Measurements from ENCODE around the gene RNF175.

DNA sequence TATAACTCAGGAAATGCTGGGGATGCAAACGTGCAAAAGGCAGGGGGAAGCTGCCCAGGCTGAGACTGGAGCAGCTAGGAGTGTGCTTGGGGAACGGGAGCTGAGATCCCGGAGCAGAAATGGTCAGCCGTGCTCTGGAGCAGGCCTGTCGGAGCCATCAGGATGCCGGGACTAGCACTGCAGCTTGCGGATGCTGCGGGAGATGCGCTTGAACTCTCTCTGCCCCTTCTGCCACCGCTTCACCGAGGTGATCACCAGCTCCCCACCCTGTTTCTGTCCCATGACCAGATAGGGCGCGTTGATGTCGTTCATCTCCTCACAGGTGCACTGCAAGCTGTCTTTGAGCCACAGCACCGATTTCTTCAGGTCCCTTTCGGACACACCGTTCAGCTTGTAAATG lies 21.5 kb upstream of the RNF175 start:
- TF ChIP-seq, protein P1, sequence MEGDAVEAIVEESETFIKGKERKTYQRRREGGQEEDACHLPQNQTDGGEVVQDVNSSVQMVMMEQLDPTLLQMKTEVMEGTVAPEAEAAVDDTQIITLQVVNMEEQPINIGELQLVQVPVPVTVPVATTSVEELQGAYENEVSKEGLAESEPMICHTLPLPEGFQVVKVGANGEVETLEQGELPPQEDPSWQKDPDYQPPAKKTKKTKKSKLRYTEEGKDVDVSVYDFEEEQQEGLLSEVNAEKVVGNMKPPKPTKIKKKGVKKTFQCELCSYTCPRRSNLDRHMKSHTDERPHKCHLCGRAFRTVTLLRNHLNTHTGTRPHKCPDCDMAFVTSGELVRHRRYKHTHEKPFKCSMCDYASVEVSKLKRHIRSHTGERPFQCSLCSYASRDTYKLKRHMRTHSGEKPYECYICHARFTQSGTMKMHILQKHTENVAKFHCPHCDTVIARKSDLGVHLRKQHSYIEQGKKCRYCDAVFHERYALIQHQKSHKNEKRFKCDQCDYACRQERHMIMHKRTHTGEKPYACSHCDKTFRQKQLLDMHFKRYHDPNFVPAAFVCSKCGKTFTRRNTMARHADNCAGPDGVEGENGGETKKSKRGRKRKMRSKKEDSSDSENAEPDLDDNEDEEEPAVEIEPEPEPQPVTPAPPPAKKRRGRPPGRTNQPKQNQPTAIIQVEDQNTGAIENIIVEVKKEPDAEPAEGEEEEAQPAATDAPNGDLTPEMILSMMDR (IDR thresholded peaks at IDR 0.05; ENCODE audit: insufficient read depth, low read length, poor library complexity, severe bottlenecking), result no peak
- no peak for TF ChIP-seq EZH2phosphoT487 (conservative IDR thresholded peaks at IDR 0.05; ENCODE audit: low read length)

All from SU-DHL-6 (cell line).